Stimulated activated CD8-positive, alpha-beta memory T cell treated with anti-CD3 and anti-CD28 coated beads, Interleukin-12 subunit alpha, Interleukin-12 subunit beta, amount 100 ng/mL, for 4 hours (primary cell): Measurements from ENCODE around the gene VGLL2.
"Not testable (repeated sequence)": the region's sequence is repeated elsewhere in the genome, so short reads cannot be mapped to it uniquely, and the experiment has no call there.

Experiments used
- DNase-seq: peaks from one replicate; pipeline ENCODE4 v3.0.0-alpha.2; 2020; ENCODE audit warnings: low read depth

The VGLL2 gene, protein sequence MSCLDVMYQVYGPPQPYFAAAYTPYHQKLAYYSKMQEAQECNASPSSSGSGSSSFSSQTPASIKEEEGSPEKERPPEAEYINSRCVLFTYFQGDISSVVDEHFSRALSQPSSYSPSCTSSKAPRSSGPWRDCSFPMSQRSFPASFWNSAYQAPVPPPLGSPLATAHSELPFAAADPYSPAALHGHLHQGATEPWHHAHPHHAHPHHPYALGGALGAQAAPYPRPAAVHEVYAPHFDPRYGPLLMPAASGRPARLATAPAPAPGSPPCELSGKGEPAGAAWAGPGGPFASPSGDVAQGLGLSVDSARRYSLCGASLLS

DNA sequence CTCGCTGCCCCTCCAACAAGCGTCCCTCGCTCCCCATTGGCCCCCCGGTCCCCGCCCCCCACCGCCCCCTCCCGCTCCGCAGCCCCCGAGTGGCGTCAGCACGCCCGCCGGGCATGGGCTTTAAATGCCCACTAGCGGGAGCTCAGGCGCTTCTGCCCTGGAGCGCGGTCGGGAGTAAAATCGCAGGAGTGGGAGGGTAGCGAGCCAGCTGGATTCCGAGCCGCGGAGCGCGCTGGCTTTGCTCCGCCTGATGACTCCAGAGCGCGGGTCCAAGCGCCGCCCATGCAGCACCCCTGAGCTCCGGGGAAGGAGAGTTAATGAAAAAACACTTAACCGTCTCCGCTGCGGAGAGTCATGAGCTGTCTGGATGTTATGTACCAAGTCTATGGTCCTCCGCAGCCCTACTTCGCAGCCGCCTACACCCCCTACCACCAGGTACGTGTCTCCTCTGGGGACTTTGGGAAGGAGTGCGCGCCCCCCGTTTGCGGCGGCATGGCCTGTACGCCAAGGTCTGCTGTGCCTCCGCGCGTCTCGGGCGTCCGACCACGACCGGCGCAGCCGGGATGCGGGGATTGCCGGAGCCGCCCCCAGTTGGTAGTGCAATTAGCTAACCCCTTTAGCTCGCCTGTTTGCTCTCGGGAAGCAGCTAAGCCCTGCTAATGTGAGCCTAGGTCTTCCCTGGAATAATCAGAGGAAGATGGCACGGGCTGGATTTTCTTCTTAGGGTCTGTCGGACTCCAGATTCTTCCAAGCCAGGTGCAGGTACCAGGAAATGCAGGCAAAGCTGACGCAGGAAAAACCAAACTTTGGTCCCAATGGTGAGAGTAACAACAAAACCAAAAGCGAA lies at the start of gene VGLL2:
TSS of gene VGLL2 (plus strand) at position 149 of the 847 bp plus-strand sequence. CDS start at position 355, 206 bp downstream.
- DNase-seq: no peak

DNA sequence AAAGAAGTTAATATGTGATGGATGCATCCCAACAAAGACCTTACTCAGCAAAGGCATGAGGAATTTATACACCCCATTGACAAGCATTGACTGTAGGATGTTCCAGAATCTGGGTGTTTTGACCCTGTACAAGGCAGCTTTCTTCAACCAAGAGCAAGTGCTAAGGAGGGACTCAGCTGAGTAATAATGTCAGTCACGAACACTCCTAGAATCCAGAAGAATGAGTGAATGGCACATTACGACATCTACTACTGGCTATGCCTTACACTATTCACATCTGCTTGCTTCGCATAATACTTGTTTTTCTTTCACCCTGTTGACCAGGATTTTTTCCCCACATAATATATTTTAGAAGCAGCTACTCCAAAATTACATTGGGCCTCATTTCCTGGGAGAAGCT lies 42.5 kb upstream of the VGLL2 start:
- no peak for DNase-seq

DNA sequence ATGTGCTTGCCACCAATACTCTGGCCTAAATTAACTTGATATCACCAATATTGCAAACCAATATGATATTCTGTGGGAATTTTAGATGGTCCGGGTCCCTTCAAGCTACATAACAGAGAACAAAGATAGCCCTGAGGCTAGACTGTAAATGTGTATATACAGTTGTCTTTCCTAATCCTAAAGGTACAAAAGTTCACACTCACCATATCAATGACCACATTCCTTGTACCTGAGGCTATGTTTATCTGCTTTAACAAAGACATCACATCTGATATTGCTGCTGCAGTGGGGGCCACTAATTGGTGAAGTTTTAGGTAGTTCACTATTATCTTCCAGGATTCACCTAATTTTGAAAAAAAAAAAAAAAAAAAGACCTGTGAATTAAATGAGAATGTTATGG lies 38.6 kb upstream of the VGLL2 start:
- no peak for DNase-seq

DNA sequence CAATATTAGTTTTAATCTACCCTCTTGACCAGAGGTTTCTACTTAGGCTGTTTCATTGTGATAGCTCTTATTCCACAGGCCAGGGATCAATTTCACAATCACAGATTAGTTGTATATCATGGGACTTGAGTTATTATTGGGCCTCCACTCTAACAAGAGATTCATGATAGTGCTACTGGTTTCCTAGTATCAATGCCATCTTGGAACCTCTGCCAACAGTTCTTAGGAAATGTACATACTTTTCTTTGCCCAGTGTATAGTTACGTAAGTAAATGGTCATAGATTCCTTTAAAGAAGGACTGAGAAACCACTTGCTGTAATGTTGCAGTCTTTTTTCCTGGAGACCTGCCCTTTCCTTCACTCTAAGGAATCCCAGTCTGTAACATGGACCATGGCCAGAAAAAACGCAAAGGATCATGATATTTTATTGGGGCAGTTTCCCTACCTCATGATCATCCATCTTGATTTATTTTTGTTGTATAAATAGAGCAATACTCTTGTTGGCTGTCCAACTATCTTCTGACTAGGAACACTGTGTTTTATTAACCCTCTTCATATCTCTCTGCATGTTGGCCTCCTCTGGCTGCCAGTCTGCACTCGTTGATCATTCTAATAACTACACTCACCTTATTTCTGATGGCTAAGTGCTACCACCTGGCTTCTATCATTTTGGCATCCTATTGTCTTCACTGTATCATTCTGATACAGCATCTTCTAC lies 38.0 kb upstream of the VGLL2 start:
- DNase-seq: no peak

DNA sequence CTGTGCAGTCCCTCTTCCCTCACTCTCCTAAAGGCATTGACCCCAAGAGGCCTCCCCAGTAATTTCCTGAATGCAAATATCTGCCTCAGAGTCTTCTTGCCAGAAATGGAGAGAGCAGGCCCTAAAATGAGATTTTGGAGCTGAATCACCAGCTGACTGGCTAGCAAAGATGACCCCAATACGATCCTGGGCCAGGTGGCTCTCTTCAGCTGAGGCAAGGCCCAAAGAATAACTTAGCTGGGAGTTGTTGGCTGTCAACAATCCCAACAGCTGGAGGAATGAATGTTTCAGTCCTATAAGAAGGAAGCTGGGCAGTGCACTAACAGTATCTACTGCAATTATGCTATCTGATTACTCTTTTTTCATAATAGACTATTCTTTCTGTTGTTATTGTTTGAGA lies 37.2 kb upstream of the VGLL2 start:
- DNase-seq: no peak

DNA sequence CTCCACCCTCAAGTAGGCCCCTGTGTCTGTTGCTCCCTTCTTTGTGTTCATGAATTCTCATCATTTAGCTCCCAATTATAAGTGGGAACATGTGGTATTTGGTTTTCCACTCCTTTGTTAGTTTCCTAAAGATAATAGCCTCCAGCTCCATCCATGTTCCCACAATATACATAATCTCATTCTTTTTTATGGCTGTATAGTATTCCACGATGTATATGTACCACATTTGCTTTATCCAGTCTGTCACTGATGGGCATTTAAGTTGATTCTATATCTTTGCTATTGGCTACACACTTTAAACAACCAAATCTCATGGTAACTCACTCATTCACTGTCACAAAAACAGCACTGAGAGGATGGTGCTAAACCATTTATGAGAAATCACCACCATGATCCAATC lies 35.5 kb upstream of the VGLL2 start:
- no peak for DNase-seq

DNA sequence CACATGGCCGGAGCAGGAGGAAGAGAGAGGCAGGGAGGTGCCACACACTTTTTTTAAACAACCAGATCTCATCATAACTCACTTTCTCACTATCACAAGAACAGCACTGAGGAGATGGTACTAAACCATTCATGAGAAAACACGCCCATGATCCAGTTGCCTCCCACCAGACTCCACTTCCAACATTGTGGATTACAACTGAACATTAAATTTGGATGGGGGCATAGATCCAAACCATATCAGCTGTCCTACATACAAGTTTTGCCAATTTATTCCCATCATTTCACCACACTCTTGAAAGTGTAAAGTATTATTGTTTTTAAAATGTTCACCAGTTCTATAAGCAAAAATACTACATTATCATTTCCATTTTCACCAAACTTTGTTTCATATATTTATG lies 33.9 kb upstream of the VGLL2 start:
- no peak for DNase-seq

DNA sequence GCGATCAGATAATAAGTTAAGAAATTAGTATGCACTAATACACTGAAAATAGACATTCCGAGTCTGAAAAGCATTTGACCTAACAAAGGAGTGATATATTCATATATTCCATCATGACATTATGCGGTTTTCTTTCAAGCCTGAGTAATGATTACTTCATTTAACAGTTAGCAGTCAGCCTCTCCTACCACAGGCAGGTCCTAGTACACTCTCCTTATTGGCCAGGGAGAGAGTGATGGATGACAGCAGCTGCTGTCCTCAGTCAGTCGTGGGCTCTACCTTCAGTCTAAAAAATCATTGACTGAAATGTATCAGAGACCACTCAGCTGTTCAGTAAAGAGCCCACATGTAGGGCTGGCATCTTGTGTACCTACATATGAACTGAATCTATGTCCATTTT lies 33.2 kb upstream of the VGLL2 start:
- DNase-seq: no peak

DNA sequence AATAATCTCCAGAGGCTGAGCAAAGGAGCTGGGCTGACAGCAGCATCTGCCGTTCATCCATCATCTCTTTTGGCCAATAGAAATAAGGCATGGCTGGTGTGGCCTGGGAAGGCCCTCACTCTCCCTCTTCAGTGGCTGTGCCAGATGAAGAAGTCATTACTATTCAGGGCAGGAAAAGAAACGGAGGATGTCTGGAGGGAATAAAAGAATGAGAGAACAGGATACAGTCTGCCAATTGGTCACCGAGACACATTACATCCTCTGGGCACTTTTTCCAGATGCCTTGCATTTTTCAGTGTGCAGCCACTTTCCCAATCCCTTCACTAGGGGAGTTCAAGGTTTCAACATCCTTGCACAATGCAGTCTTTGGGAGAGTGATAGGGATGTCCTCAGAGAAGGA lies 32.2 kb upstream of the VGLL2 start:
- no peak for DNase-seq

DNA sequence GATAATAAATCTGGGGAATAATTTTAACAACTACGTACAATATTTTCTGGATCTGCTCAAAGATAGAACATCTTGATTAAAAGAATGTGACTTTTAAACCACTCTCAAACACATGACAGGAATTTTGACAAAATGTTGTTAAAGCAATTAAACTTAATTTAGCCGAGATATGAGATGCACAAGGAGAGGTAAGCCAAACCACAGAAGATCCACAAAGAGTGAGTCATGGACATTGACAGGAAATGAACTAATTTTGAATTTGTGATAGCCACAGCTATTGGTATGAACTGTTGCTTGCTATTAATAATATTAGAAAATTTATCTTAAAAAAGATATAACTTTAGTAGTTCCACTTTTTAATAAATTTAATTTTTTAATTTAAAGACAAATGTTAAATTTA lies 27.8 kb upstream of the VGLL2 start:
- DNase-seq: no peak

DNA sequence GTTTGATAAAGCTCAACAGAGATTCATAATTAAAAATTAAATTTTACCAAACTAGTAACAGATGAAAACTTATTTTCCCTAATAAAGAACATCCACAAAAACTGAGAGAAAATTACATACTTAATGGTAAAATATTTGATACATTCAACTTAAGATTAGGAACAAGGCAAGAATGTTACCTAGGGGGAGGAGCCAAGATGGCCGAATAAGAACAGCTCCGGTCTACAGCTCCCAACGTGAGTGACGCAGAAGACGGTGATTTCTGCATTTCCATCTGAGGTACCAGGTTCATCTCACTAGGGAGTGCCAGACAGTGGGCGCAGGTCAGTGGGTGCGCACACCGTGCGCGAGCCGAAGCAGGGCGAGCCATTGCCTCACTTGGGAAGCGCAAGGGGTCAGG lies 20.8 kb upstream of the VGLL2 start:
- not testable (repeated sequence) for DNase-seq

DNA sequence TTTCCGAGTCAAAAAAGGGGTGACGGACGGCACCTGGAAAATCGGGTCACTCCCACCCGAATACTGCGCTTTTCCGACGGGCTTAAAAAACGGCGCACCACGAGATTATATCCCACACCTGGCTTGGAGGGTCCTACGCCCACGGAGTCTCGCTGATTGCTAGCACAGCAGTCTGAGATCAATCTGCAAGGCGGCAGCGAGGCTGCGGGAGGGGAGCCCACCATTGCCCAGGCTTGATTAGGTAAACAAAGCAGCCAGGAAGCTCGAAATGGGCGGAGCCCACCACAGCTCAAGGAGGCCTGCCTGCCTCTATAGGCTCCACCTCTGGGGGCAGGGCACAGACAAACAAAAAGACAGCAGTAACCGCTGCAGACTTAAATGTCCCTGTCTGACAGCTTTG lies 20.4 kb upstream of the VGLL2 start:
- not testable (repeated sequence) for DNase-seq

DNA sequence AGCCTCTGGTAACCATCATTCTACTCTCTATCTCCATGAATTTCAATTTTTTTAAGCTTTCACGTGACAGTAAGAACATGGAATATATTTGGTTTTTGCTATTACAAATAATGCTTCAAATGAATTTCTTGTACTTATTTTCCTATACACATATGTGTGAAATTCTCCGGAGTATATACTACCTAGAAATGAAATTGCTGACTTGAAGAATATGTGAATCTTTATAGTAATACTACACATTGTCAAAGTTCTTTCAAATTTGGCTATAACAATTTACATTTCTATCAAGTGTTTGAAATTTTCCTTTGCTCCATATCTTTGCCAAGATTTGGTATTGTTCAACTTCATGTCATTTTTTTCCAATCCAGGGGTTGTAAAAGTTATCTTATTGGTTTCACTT lies 11.6 kb upstream of the VGLL2 start:
- DNase-seq: no peak

DNA sequence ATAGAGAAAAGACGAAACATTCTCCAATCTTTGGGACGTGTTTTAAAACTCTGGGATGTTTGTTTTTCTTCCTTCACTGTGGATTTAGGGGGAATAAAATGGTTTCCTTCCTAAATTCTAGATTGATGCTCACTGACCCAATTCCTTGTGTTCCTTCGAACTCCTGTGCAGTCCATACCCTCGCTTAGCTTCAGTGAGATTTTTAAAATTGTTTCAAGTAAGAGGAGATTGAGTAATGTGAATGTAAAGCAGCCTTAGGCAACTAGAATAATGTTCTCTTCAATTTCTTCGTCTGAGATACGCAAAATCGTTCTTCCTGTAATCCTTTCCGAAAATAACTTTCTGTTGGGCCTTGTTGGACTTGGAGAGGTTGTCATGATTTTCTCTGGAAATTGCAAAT lies 2.6 kb upstream of the VGLL2 start:
- no peak for DNase-seq

DNA sequence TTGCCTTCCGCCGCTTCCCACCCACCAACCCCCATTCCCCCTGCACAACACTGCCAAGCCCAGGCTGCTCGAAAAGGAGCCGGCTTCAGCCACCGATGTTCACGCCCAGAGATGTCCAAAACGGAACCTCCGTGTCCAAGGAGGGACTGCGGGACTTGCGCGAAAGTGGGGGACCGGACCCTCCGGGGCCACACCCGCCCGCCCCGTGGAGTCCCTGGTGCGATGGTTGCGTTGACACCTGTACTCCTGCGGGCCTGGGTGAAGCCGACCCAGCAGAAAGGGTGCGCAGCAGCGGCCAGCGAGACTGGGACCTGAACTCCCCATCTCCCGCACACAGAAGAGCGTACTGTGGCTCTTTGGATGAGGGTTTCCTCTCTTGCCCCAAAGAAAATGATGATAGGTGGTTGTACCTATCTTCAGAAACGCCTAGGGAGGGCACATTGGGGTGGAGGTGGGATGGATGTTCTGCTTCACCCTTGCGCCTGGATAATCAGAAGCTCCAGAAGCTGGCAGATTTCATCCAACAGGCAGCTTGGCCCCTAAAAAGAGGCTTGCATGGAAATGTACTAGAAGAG lies 1.9 kb upstream of the VGLL2 start:
- no peak for DNase-seq

DNA sequence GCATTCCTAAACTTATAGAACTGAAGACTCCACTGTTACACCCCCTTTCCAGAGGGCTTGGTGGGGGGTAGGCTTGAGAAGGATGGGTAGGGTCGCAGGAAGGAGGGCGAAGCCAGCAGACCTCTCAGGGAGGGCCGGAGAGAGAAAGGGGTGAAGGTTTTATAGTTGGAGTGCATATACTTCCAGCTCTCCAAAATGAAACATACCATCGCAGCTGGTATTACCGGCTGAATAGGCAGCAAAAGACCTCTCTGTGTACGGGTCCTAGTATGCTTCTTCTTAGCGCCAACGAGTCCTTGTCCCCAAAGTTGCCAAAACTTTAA lies 1.0 kb upstream of the VGLL2 start:
- DNase-seq: no peak

DNA sequence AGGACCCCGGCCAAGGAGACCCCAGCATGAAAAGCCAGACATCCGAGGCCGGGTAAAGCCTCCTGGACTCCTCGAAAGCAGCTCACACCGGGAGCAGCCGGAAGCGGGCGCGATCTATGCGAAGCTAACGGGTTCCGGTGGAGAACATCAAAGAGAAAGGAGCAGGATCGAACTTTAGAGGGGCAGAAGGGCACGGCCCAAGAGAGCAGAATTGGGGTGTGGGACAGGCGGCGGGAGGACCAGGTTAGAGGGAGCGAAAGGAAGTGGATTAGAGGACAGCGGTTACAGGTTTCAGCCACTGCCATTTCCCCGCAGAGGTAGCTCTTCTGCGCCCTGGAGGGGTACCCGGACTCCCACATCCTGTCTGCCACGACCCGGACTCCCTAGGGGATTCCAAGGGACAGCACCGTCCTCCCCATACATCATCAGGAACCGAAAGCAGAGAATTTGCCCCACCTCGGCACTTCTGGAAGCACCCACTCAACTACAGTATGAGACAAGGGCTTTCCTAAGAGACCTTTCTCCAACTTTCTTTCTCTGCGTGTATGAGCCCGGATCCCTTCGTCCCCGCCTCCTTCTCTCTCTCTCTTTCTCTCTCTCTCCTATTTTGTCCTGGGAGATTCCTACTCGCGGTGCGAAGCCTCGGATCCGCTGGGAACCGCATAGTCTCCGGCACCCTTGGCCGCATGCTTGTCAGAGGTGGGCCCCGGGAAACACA lies 507 bp upstream of the VGLL2 start:
- no peak for DNase-seq

DNA sequence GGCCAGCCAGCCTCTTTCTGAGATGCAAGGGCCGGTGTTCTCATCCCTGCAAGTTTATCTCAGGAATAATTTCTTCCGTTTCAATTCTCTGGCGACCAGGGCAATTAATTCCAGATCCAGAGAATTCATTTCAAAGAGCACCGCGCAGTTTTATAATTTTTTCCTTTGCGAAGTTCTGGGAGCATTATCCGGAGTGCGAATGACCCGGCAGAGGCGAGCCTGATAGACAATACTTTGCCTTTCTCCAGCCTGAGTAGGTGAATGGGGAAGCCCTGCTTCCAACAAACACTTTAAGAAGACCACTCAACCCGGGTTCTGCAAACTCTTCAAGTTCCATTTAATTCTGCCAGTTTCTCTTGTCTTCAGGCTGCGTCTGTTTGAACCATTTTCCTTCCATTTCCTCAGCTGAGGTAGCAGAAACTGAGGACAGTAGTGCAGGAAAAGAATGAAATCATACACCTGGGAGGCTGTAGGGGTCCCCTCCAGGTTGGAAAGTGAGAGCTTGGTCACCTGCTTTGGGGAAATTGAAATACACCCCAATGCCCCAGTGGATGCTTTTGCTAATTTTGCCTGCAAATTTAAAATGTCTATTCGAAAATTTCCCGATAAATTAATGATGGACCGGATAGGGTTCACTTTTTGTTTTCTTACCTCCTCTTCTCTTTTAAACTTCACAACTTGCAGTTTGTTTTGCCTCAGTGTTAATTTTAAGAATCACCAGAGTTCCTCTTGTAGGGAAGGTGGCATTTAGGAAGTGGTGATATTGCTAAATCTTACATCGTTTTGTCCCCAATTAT lies 1.1 kb downstream of the VGLL2 start:
- DNase-seq: no peak

DNA sequence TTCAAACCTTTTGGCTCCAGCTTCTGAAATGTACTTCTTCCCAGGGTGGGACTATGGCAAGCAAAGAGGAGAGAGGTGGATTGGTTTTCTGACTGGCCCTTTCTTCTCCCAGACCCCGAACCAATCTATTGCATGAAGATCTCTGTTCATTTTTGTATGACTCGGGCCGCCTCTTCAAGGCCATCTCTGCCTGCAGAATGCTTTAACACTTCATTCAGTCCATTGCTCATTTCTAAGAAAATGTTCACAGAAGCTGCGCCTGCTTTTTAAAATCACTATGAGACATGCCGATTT lies 1.6 kb downstream of the VGLL2 start:
- no peak for DNase-seq

DNA sequence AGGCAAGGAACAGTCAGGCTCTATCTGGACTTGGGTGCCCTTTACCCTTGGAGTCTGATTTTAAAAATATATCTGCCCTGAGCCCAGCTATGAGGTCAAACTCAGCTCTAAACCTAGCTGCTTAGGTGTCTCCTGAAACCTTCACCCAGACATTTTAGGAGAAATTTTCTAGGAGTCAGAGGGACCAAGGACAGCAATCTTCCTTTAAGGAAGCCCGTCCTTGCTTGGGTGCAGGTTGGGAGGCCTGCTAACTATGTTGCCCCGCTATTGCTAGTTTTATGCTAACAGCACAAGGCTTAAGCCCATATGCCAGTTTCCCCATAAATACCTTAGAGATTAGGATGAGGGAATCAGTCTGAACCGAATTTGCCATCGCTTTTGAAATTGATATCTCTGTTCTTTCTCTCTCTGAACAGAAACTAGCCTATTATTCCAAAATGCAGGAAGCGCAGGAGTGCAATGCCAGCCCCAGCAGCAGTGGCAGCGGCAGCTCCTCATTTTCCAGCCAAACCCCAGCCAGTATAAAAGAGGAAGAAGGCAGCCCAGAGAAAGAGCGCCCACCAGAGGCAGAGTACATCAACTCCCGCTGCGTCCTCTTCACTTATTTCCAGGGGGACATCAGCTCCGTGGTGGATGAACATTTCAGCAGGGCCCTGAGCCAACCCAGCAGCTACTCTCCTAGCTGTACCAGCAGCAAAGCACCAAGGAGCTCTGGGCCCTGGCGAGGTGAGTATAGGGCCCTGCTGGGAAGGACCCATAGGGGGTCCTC lies 2.6 kb downstream of the VGLL2 start:
- DNase-seq: no peak

DNA sequence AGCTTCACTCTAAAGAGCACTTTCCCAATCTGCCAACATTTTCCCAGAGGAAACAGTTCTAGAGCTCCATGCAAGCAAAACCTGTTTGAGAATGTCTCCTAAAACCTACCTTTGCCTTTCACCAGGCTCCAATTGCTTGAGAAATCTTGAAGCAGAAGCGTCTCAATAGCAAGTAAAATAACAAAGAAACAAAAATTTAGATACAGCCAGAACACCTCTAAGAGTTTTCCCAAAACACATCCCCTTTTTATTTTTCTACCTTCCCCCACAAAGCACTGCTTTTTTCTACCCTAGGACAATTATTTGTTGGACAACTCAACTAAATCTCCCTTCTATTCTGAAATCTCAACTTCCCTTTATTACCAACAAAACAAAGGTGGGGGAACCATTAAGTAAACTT lies 3.6 kb downstream of the VGLL2 start:
- DNase-seq: no peak
